GM21529 (cell line): ENCODE data around the gene PCSK1N.

Source experiments
- ATAC-seq: cut with Tn5 transposase; IDR thresholded peaks from one replicate; pipeline ENCODE4 v1.9.1; 2021; ENCODE audit not compliant: unreplicated experiment

PCSK1N gene

GRCh38 chrX:48791063-48791820 lies 44.2 kb downstream of the PCSK1N start:
- no peak for ATAC-seq

GRCh38 chrX:48790477-48790876 lies 44.9 kb downstream of the PCSK1N start:
- ATAC-seq = no peak

DNA sequence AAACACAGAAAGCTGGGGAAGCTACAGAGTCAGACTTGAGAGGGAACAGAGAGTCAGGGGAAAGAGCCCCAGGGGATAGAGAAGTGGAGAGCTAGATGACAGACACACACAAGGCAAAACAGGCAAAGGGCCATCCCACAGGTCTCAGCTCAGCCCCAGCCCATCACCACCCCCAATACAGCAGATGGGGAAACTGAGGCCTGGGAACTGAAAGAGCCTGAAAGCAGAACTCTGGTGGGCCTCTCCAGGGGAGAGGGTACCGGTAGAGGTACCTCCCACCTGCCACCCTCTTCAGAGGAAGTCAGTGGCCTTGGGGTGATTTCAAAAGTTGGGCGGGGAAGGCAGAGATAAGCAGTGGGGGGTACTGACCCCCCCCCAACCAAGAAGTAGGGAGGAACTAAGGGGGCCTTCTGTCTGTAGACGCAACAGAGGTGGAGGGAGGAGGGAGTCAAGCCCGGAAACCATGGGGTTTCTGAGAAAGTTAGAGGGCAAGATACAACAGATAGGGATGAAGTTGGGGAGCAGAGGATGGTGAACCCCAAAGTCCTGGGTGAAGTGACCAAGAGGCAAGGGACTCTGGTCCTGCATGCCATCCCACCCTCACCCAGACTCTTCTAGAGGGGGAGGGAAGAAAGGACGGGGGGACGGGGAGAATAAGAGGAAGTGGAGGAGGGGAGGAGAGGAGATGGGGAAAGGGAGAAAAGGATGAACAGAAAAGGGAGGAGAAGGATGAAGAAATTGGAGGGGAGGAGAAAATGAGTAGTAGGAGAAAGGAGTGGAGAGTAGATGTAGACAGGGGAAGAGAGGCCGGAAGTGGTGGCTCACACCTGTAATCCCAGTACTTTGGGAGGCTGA lies 45.8 kb downstream of the PCSK1N start:
- no peak for ATAC-seq

DNA sequence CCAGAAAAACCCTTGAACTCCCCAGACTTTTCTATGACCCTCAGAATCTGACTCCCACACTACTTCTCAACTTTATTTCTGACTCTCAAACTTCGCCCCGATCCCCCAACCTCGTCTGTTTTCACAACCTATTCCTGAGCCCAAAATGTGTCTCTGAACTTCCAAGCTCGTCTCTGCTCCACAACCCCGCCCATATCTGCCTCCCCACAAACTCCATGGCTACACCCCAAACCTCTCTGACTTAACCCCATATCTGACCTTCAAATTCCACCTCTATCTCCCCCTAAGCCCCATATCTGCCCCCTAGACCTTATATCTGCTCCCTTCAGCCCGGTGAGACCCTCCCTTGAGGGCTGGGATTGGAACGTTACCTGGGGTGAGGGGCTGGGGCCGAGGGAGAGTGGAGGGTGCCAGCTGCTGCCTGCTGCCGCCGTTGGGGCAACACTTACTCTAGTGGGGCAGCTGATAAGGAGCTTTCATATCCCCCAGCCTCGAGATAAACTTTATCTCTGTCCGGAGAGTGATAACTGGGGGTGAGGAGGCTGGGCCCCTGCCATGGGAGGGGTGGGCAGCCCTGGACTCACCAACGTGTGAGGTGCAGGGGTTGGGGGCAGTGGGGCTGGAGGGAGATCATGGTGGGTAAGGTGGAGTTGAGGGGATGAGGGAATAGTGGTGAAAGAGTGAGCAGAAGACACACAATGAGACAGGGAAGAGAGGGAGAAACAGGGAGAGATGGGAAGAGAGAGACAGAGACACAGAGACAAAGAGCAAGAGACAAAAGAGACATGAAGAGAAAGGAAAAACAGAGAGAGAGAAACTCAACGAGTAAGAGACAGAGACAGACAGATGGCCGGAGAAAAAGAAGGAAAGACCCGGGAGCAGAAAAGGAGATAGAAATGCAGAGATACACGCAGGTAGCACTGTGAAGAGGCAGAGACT lies 47.6 kb downstream of the PCSK1N start:
- ATAC-seq = no peak

DNA sequence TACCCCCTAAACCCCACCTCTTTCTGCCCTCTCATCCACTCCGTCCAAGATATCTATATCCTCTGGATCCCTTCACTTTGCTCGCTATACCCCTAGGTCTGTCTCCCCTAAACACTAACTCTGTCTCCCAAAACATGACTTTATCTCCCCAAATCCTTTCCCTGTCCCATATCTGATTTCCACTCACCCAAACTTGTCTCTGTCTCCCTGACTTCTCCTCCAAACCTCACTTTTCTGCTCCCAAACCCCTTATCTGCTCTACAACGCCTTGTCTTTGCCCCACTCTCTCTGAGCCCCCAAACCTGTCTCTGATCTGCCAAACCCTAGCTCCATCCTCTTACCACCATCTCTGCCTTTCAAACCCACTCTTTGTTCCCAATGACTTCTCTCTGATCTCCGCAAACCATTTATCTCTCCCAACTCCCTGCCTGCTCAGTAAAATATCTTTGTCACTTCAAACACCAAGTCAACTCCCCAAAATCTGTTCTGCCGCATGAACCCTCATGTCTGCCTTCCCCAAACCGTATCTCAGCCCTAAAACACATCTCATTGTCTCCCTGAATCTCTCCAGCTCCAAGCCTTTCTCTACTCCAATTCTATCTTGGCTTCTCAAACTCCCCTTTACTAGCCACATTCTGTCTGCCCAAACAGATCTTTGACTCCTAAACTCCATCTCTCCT lies 48.4 kb downstream of the PCSK1N start:
- no peak for ATAC-seq

GRCh38 chrX:48786341-48786800 lies 49.0 kb downstream of the PCSK1N start, which contains the start of gene GATA1:
Gene GATA1, plus strand, starts transcription at chrX:48786590. Its CDS starts 4,520 bp downstream, at chrX:48791110.
- ATAC-seq = no peak

DNA sequence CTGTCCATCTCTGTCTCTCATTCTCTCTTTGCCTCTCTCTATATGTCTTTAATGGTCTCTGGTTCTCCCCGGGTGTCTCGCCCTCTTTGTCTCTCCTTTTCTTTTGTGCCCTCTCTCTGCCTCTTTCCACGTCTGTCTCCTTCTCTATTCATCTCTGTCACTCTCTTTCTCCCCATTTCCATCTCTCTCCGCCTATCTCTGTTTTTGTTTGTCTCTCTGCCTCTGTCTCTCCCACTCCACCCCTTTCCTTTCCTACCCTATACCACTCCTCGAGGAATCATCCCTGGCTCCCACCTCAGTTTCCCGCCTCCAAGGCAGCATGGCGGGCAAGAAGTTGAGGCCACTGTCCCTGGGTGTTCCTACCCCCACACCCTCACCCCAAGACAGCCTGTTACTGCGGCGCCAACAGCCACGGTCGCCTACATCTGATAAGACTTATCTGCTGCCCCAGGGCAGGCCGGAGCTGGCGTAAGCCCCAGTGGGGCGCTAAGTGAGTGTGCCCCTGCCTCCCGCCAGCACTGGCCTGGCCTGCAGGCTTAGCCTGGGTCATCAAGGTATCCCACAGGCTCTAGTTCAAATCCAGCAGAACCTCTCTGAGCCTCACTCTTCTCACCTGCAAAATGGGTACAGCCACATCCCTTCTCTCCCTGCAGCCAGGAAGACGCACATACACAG lies 49.7 kb downstream of the PCSK1N start:
- no peak for ATAC-seq

- ATAC-seq = no peak
These were observed 50.2 kb downstream of the PCSK1N start for GRCh38 chrX:48785186-48785539.

- ATAC-seq = no peak
These were observed 50.7 kb downstream of the PCSK1N start for GRCh38 chrX:48784726-48785125.

DNA sequence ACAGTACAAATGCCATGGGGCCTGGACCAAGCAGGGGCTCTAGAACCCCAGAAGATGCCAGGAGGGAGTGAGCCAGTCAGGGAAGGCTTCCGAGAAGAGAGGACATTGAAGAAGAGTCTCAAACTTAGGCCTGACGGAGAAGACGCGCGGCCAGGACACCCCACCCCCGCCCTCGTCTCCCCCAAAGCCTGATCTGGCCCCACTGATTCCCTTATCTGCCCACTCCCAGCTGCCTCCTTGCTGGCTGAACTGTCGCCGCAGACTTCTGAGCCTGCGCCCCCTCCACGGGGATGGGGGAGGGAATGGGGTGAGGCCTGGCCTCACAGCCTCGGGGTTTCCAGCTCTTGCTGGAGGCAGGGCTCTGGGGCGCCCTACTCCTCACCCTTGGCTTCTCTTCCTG lies 52.6 kb downstream of the PCSK1N start:
- ATAC-seq = no peak

DNA sequence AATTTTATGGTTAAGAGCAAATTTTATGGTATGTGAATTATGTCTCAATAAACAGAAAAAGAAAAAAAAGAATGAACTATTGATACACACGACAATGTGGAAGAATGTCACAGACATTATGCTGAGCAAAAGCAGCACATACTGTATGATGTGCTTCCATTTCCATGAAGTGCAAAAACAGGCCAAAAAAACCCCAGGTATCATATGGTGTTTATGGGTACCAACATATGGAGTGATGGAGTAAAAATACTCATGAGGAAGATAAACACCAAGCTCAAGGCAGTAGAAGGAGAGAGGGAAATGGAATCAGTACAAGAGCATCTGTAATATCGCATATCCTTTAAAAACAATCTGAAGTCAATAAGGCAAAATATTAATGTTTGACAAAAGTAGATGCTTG lies 53.2 kb downstream of the PCSK1N start:
- no peak for ATAC-seq

DNA sequence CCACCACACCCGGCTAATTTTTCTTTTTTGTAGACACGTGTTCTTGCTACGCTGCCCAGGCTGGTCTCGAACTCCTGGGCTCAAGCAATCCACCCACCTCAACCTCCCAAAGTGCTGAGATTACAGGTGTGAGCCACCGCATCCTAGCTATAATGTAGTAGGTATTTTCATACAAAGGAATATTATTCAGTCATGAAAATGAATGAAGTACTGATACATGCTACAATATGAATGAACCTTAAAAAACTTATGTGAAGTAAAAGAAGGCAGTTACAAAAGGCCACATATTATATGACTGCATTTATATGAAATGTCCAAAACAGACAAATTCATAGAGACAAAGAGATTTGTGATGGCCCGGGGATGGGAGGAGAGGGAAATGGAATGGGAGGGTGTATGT lies 53.7 kb downstream of the PCSK1N start:
- ATAC-seq = no peak
